Panc1 (cell line): ENCODE data around the gene TAS2R1. TPM values are rescaled to one million over a fixed set of nuclear protein-coding genes. Genes with fewer than 3 reads are reported as not detected.

Experiments used
- ATAC-seq: fragments of 200-7000 bp; cut with Tn5 transposase; 2 replicates; pipeline ENCODE4 v1.9.1; 2020; ENCODE audit warnings: mild to moderate bottlenecking, moderate library complexity
- BruUV-seq: library from RNA; stranded (reverse); fragments of 400-500 nt; replicated peaks from 2 replicates; lab custom pipeline; 2021; lab: Mats Ljungman, UMichigan
- CTCF ChIA-PET: fragments of 300-600 bp; sonication (Branson Sonifier 250); formaldehyde crosslinking; loops from one replicate; lab custom pipeline; 2022; ENCODE audit warnings: antibody characterized with exemption; lab: Charles Lee
- POLR2A ChIA-PET: fragments of 300-600 bp; sonication (Branson Sonifier 250); formaldehyde crosslinking; loops from one replicate; lab custom pipeline; 2022; ENCODE audit warnings: antibody characterized with exemption; lab: Charles Lee
- DNase-seq: peaks from one replicate; pipeline ENCODE4 v3.0.0-alpha.2; 2010; ENCODE audit warnings: low read depth, low spot score
- H3K27ac ChIP-seq: 2 replicates; pipeline ENCODE4 v1.5.1; 2011; ENCODE audit warnings: mild to moderate bottlenecking, low read length, inconsistent platforms
- H3K27me3 ChIP-seq: fragments of 200-500 bp; sonication (Bioruptor generic); 2 replicates; pipeline ENCODE4 v1.6.0; 2014; ENCODE audit warnings: low read length, inconsistent platforms; ENCODE audit not compliant: control insufficient read depth, insufficient read depth
- H3K36me3 ChIP-seq: fragments of 200-500 bp; sonication (Bioruptor generic); 2 replicates; pipeline ENCODE4 v1.5.1; 2014; ENCODE audit warnings: inconsistent platforms, mild to moderate bottlenecking, low read length, moderate library complexity; ENCODE audit not compliant: control insufficient read depth, insufficient read depth
- H3K4me1 ChIP-seq: 2 replicates; pipeline ENCODE4 v1.5.1; 2011; ENCODE audit warnings: inconsistent platforms, mild to moderate bottlenecking, low read length, moderate library complexity; ENCODE audit not compliant: control insufficient read depth, insufficient read depth
- H3K4me3 ChIP-seq, 2 experiments: 2 replicates each; pipeline ENCODE4 v1.5.1; 2011 to 2012; ENCODE audit warnings: low read depth in 2 of 2, low read length in 2 of 2, mild to moderate bottlenecking in 2 of 2, inconsistent platforms in 1 of 2, moderate library complexity in 1 of 2
- H3K9me3 ChIP-seq: fragments of 200-500 bp; sonication (Bioruptor generic); 2 replicates; pipeline ENCODE4 v1.5.1; 2014; ENCODE audit warnings: low read depth, mild to moderate bottlenecking, inconsistent platforms, low read length, moderate library complexity; ENCODE audit not compliant: control insufficient read depth, insufficient read depth
- POLR2AphosphoS5 ChIP-seq: IDR thresholded peaks from 2 replicates; pipeline ENCODE4 v1.6.1; 2012; ENCODE audit warnings: mild to moderate bottlenecking, low read depth, low read length, moderate library complexity
- SIN3A ChIP-seq: IDR thresholded peaks from 2 replicates; pipeline ENCODE4 v1.6.1; 2012; ENCODE audit warnings: low read depth, mild to moderate bottlenecking, low read length, moderate library complexity, borderline replicate concordance; ENCODE audit not compliant: insufficient read depth
- TCF7L2 ChIP-seq: IDR thresholded peaks from 2 replicates; pipeline ENCODE4 v1.6.1; 2011; ENCODE audit warnings: mild to moderate bottlenecking, low read depth, low read length, inconsistent platforms
- in situ Hi-C: cut with HindIII; loops from 2 replicates; pipeline ENCODE4 v1.10.0; 2016; ENCODE audit warnings: low sequenced_read_pairs, low pct_unique_long_range_greater_than_20kb
- intact Hi-C: fragments of 100-400 bp; cut with micrococcal nuclease; formaldehyde crosslinking; loops from one replicate; pipeline ENCODE4 v1.10.0; 2022; ENCODE audit not compliant: unreplicated experiment
- total RNA-seq: library from RNA; stranded (reverse); gene quantifications from one replicate; pipeline ENCODE4 v1.2.1, GENCODE V29; 2021; ENCODE audit not compliant: unreplicated experiment
- TF ChIP-seq, protein P1 (sequence below), 2 experiments: IDR thresholded peaks; 2 replicates each; pipeline ENCODE4 v1.6.1; 2011 to 2012; ENCODE audit warnings: low read depth in 2 of 2, control low read depth in 1 of 2, low read length in 1 of 2, mild to moderate bottlenecking in 1 of 2, moderate library complexity in 1 of 2; ENCODE audit not compliant: insufficient read depth in 1 of 2
- TF ChIP-seq, protein P2 (sequence below): fragments of 450-650 bp; IDR thresholded peaks from 2 replicates; pipeline ENCODE4 v1.5.1; 2017; ENCODE audit warnings: mild to moderate bottlenecking

TAS2R1 gene
- total RNA-seq, 1 experiment from 2014 or later: not detected

DNA sequence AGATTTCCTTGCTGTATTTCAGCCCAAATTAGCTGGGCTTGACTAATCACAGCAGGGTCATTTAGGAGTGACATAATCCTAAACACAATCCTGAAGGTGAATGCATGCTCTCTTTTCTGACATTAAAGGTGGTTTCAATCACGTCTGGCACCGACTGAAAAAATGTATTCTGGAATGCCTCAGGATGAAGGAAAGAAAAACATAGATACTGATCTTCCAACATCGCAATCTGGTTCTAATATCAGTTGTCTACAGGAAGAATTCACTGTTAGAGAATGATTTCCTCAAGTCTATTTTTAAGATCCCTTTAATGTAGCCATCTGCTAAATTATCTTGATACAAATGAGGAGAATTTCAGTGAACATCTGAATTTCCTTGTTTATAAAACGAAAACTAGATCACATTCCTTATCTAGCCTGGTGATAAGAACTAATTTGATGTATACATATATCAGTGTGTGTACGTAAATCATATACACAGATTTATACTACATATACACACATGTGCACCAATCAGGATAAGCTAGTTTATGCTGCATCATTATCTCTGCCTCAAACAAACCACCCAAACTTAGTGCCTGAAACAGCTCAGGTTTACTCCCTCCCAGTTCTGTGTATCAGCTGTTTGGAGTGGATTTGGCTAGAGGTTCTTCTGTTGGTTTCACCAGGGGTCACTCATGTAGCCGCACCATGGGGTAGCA, 31.3 kb upstream of the TAS2R1 start:
- Histone ChIP-seq H3K9me3 (no peaks in the 10 kb centered on the region), H3K27ac (no peak overlapping the region), H3K4me1 (no peaks in the 10 kb centered on the region), H3K36me3 (no peaks in the 10 kb centered on the region), H3K4me3 (no peak overlapping the region), H3K27me3 (no peaks in the 10 kb centered on the region)
- in situ Hi-C loops (no loop called here), intact Hi-C loops (no loop called here)
- DNase-seq (no peak), ATAC-seq (no peak)
- TF ChIP-seq, protein P1, sequence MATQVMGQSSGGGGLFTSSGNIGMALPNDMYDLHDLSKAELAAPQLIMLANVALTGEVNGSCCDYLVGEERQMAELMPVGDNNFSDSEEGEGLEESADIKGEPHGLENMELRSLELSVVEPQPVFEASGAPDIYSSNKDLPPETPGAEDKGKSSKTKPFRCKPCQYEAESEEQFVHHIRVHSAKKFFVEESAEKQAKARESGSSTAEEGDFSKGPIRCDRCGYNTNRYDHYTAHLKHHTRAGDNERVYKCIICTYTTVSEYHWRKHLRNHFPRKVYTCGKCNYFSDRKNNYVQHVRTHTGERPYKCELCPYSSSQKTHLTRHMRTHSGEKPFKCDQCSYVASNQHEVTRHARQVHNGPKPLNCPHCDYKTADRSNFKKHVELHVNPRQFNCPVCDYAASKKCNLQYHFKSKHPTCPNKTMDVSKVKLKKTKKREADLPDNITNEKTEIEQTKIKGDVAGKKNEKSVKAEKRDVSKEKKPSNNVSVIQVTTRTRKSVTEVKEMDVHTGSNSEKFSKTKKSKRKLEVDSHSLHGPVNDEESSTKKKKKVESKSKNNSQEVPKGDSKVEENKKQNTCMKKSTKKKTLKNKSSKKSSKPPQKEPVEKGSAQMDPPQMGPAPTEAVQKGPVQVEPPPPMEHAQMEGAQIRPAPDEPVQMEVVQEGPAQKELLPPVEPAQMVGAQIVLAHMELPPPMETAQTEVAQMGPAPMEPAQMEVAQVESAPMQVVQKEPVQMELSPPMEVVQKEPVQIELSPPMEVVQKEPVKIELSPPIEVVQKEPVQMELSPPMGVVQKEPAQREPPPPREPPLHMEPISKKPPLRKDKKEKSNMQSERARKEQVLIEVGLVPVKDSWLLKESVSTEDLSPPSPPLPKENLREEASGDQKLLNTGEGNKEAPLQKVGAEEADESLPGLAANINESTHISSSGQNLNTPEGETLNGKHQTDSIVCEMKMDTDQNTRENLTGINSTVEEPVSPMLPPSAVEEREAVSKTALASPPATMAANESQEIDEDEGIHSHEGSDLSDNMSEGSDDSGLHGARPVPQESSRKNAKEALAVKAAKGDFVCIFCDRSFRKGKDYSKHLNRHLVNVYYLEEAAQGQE (IDR thresholded peaks at IDR 0.05; ENCODE audit: insufficient read depth in 1 of 2, low read depth in 2 of 2, low read length in 1 of 2): no peak
- no peak for TF ChIP-seq SIN3A
- no peak for TF ChIP-seq TCF7L2
- TF ChIP-seq, protein P2, sequence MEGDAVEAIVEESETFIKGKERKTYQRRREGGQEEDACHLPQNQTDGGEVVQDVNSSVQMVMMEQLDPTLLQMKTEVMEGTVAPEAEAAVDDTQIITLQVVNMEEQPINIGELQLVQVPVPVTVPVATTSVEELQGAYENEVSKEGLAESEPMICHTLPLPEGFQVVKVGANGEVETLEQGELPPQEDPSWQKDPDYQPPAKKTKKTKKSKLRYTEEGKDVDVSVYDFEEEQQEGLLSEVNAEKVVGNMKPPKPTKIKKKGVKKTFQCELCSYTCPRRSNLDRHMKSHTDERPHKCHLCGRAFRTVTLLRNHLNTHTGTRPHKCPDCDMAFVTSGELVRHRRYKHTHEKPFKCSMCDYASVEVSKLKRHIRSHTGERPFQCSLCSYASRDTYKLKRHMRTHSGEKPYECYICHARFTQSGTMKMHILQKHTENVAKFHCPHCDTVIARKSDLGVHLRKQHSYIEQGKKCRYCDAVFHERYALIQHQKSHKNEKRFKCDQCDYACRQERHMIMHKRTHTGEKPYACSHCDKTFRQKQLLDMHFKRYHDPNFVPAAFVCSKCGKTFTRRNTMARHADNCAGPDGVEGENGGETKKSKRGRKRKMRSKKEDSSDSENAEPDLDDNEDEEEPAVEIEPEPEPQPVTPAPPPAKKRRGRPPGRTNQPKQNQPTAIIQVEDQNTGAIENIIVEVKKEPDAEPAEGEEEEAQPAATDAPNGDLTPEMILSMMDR: no peak
- TF ChIP-seq POLR2AphosphoS5: no peak
- BruUV-seq: no TSS peak
- ChIA-PET POLR2A (no interaction called here), CTCF (no interaction called here)

DNA sequence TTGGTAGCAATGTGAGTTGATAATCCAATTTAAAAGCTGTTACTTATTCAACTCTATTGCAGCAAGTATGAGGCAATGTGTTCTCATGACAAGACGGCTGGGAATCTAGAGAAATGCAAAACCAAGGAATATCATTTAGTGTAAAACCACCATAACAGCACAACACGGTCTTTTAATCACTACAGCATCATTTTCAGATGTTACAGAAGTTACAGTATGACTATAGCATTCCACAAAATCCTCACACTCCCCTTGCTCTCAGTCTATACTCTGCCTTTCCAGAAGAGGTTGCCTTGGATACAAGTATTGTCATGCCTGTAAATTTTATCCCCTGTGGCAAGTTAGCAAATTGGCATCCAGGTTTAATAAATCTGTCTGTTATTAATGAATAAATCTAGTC, 28.6 kb upstream of the TAS2R1 start:
- H3K4me3 ChIP-seq: no peak overlapping the region
- POLR2A ChIA-PET: no interaction called here
- no peaks in the 10 kb centered on the region for H3K27me3 ChIP-seq
- in situ Hi-C loops (no loop called here), intact Hi-C loops (no loop called here)
- no peaks in the 10 kb centered on the region for H3K4me1 ChIP-seq
- no peak for ATAC-seq
- no TSS peak for BruUV-seq
- H3K36me3 ChIP-seq: no peaks in the 10 kb centered on the region
- no peaks in the 10 kb centered on the region for H3K9me3 ChIP-seq
- no peak overlapping the region for H3K27ac ChIP-seq
- DNase-seq: no peak
- CTCF ChIA-PET: no interaction called here
- TF ChIP-seq TCF7L2 (no peak), POLR2AphosphoS5 (no peak), SIN3A (no peak)
- TF ChIP-seq, protein P2: no peak
- TF ChIP-seq, protein P1 (IDR thresholded peaks at IDR 0.05; ENCODE audit: insufficient read depth in 1 of 2, low read depth in 2 of 2, low read length in 1 of 2): no peak
